CD4-positive, alpha-beta memory T cell (primary cell): ENCODE data around the gene RHBDL3. TPM values are rescaled to one million over a fixed set of nuclear protein-coding genes. Genes with fewer than 3 reads are reported as not detected.
"Not testable (repeated sequence)": the region's sequence is repeated elsewhere in the genome, so short reads cannot be mapped to it uniquely, and the experiment has no call there.

ENCODE experiments used
- CTCF ChIA-PET: fragments of 350-600 bp; sonication (Branson Sonifier 250); formaldehyde crosslinking; loops from one replicate; lab custom pipeline; 2021; ENCODE audit warnings: inconsistent platforms; ENCODE audit not compliant: partially characterized antibody; lab: Charles Lee
- POLR2A ChIA-PET: fragments of 350-600 bp; sonication (Branson Sonifier 250); formaldehyde crosslinking; loops from one replicate; lab custom pipeline; 2021; ENCODE audit not compliant: partially characterized antibody; lab: Charles Lee
- DNase-seq, 5 donors: peaks; one replicate each; pipeline versions ENCODE4 v3.0.0 to v3.0.0-alpha.2; 2020 to 2022; ENCODE audit warnings: mixed read lengths in 1 of 5
- H3K27ac ChIP-seq: one replicate; pipeline ENCODE4 v1.7.0; 2013; ENCODE audit warnings: low read depth, low read length
- H3K27me3 ChIP-seq: 2 replicates; pipeline ENCODE4 v1.7.0; 2013; ENCODE audit warnings: mild to moderate bottlenecking, low read length, moderate library complexity; ENCODE audit not compliant: insufficient read depth
- H3K36me3 ChIP-seq: 2 replicates; pipeline ENCODE4 v1.7.0; 2013; ENCODE audit warnings: mild to moderate bottlenecking, low read length, moderate library complexity; ENCODE audit not compliant: insufficient read depth
- H3K4me1 ChIP-seq: 2 replicates; pipeline ENCODE4 v1.7.0; 2013; ENCODE audit warnings: mild to moderate bottlenecking, low read length, moderate library complexity; ENCODE audit not compliant: insufficient read depth
- H3K4me3 ChIP-seq, 2 donors: one replicate each; pipeline ENCODE4 v1.7.0; 2013; ENCODE audit warnings: low read length in 2 of 2, mild to moderate bottlenecking in 1 of 2
- H3K9me3 ChIP-seq, 2 donors: one replicate each; pipeline ENCODE4 v1.7.0; 2013; ENCODE audit warnings: low read length in 2 of 2, control low read depth in 1 of 2; ENCODE audit not compliant: control insufficient read depth in 1 of 2
- H3K27ac Mint-ChIP-seq, 7 donors: one replicate each; pipeline ENCODE4 v1.8.0; 2020 to 2021; ENCODE audit warnings: mixed read lengths in 7 of 7, mild to moderate bottlenecking in 6 of 7, inconsistent platforms in 3 of 7, moderate library complexity in 3 of 7
- H3K27me3 Mint-ChIP-seq, 2 donors: one replicate each; pipeline ENCODE4 v1.8.0; 2020 to 2021; ENCODE audit warnings: mixed read lengths in 2 of 2
- H3K36me3 Mint-ChIP-seq, 2 donors: one replicate each; pipeline ENCODE4 v1.8.0; 2020 to 2021; ENCODE audit warnings: mixed read lengths in 2 of 2, inconsistent platforms in 1 of 2, mild to moderate bottlenecking in 1 of 2
- H3K4me1 Mint-ChIP-seq, 4 donors: one replicate each; pipeline ENCODE4 v1.8.0; 2020 to 2021; ENCODE audit warnings: mixed read lengths in 4 of 4, mild to moderate bottlenecking in 1 of 4
- H3K4me3 Mint-ChIP-seq, 8 donors: one replicate each; pipeline ENCODE4 v1.8.0; 2020 to 2021; ENCODE audit warnings: mixed read lengths in 8 of 8, mild to moderate bottlenecking in 7 of 8, moderate library complexity in 6 of 8, inconsistent platforms in 3 of 8
- H3K9me3 Mint-ChIP-seq, 8 donors: one replicate each; pipeline ENCODE4 v1.8.0; 2020 to 2021; ENCODE audit warnings: mixed read lengths in 8 of 8, mild to moderate bottlenecking in 5 of 8, inconsistent platforms in 3 of 8, moderate library complexity in 1 of 8
- intact Hi-C: fragments of 100-400 bp; cut with micrococcal nuclease; formaldehyde crosslinking; loops from one replicate; pipeline ENCODE4 v1.15.1; 2023
- polyA plus RNA-seq, 2 donors: library from polyadenylated mRNA; unstranded; fragments of 300-500 nt; fragmentation: Illumina TruSeq; gene quantifications; one replicate each; pipeline ENCODE4 v1.2.3, GENCODE V29; 2021
- total RNA-seq, 2 experiments: library from RNA; stranded (reverse); gene quantifications; one replicate each; pipeline ENCODE4 v1.2.3, GENCODE V29; 2021

RHBDL3 gene
- total and polyA plus RNA-seq, 4 experiments from 2014 or later: not detected

GRCh38 chr17:32303781-32304288 lies 38.2 kb downstream of the RHBDL3 start:
- intact Hi-C loops: no loop called here
- H3K4me1 ChIP-seq: no peaks in the 10 kb centered on the region
- no peaks in the 10 kb centered on the region for H3K9me3 ChIP-seq
- H3K27me3 ChIP-seq: no peaks in the 10 kb centered on the region
- no peaks in the 10 kb centered on the region for H3K36me3 ChIP-seq
- no peaks in the 10 kb centered on the region for H3K9me3 Mint-ChIP-seq
- no peak overlapping the region for H3K4me3 ChIP-seq
- ChIA-PET CTCF (no interaction called here), POLR2A (no interaction called here)
- no peaks in the 10 kb centered on the region for H3K27me3 Mint-ChIP-seq
- H3K4me1 Mint-ChIP-seq: no peaks in the 10 kb centered on the region
- no peak overlapping the region for H3K27ac Mint-ChIP-seq
- DNase-seq: no peak
- no peaks in the 10 kb centered on the region for H3K36me3 Mint-ChIP-seq
- no peak overlapping the region for H3K27ac ChIP-seq
- H3K4me3 Mint-ChIP-seq: no peak overlapping the region

DNA sequence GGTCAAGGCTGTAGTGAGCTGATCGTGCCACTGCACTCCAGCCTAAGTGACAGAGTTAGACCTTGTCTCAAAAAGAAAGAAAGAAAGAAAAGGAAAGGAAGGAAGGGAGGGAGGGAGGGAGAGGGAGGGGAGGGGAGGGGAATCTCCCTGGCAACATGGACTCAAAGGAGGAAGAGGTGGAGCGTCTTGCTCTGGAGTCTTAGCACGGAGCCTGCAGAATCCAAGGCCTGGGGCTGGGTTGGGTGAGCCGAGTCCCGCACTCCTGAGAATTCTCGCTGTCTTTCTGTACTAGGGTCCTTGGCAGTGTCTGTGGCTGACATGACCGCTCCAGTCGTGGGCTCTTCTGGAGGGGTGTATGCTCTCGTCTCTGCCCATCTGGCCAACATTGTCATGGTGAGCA lies 39.4 kb downstream of the RHBDL3 start:
- intact Hi-C loops: no loop called here
- CTCF ChIA-PET: no interaction called here

GRCh38 chr17:32307658-32308057 lies 42.0 kb downstream of the RHBDL3 start:
- H3K27me3 ChIP-seq: no peaks in the 10 kb centered on the region
- Mint-ChIP-seq H3K4me1 (no peaks in the 10 kb centered on the region), H3K4me3 (no peak overlapping the region), H3K36me3 (no peaks in the 10 kb centered on the region), H3K9me3 (no peaks in the 10 kb centered on the region), H3K27me3 (peaks cover 0 to 1% of the 10 kb centered on the region in 2 donors), H3K27ac (no peak overlapping the region)
- H3K9me3 ChIP-seq: no peaks in the 10 kb centered on the region
- POLR2A ChIA-PET: no interaction called here
- DNase-seq: no peak
- no peak overlapping the region for H3K27ac ChIP-seq
- H3K36me3 ChIP-seq: no peaks in the 10 kb centered on the region
- intact Hi-C loops: no loop called here
- H3K4me3 ChIP-seq: no peak overlapping the region
- H3K4me1 ChIP-seq: no peaks in the 10 kb centered on the region
- CTCF ChIA-PET: no interaction called here

More for the DNA sequence above, 39.4 kb downstream of the RHBDL3 start:
- Mint-ChIP-seq H3K27ac (no peak overlapping the region), H3K9me3 (no peaks in the 10 kb centered on the region), H3K4me1 (no peaks in the 10 kb centered on the region), H3K36me3 (no peaks in the 10 kb centered on the region), H3K27me3 (peaks cover 0 to 1% of the 10 kb centered on the region in 2 donors), H3K4me3 (no peak overlapping the region)
- POLR2A ChIA-PET: no interaction called here
- Histone ChIP-seq H3K27ac (no peak overlapping the region), H3K27me3 (no peaks in the 10 kb centered on the region), H3K4me1 (no peaks in the 10 kb centered on the region), H3K4me3 (no peak overlapping the region), H3K9me3 (no peaks in the 10 kb centered on the region), H3K36me3 (no peaks in the 10 kb centered on the region)
- no peak for DNase-seq

- Histone ChIP-seq H3K4me3 (no peak overlapping the region), H3K9me3 (no peaks in the 10 kb centered on the region), H3K27ac (no peak overlapping the region), H3K27me3 (no peaks in the 10 kb centered on the region), H3K36me3 (no peaks in the 10 kb centered on the region), H3K4me1 (no peaks in the 10 kb centered on the region)
- Mint-ChIP-seq H3K4me3 (no peak overlapping the region), H3K27ac (no peak overlapping the region), H3K36me3 (no peaks in the 10 kb centered on the region), H3K4me1 (no peaks in the 10 kb centered on the region), H3K9me3 (no peaks in the 10 kb centered on the region), H3K27me3 (peaks cover 2 to 4% of the 10 kb centered on the region in 2 donors)
- DNase-seq: no peak
- intact Hi-C loops: no loop called here
- CTCF ChIA-PET: interaction anchor here (1.6 kb wide), 1 partner anchor 9 kb away, joined by 10 read pairs; no protein-coding TSS in a partner anchor
- POLR2A ChIA-PET: interaction anchor here (0.6 kb wide), 1 partner anchor 114 kb away, joined by 5 read pairs; no protein-coding TSS in a partner anchor
Measured at GRCh38 chr17:32311028-32311536, 45.5 kb downstream of the RHBDL3 start.

DNA sequence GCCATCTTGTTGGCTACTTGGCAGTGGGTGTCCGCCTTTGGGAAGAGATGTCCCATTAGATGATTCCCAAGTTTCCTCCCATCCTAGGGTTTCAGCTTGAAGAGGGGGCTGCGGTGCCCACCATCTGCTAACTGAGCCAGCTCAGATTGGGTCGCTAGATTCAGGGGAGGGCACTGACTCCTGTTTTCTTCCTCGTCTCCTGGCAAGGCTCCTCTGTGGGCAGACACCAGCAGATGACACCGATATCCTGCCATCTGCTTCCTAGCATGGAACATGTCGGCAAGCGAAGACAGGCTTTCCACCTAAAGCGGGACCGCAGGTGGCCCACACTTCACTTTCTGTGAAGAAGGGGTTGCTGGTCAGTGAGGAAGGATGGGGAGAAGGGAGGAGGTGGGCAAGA lies 49.0 kb downstream of the RHBDL3 start:
- Mint-ChIP-seq H3K27me3 (peaks cover 4 to 7% of the 10 kb centered on the region in 2 donors), H3K4me3 (no peak overlapping the region), H3K36me3 (no peaks in the 10 kb centered on the region), H3K27ac (peak overlapping the region in 1 of 7 donors; percentile 52), H3K9me3 (no peaks in the 10 kb centered on the region), H3K4me1 (peaks cover 0 to 3% (median under 1%) of the 10 kb centered on the region in 4 donors)
- Histone ChIP-seq H3K9me3 (no peaks in the 10 kb centered on the region), H3K27ac (no peak overlapping the region), H3K27me3 (no peaks in the 10 kb centered on the region), H3K4me1 (no peaks in the 10 kb centered on the region), H3K36me3 (no peaks in the 10 kb centered on the region), H3K4me3 (no peak overlapping the region)
- CTCF ChIA-PET: no interaction called here
- POLR2A ChIA-PET: no interaction called here
- intact Hi-C loops: no loop called here
- no peak for DNase-seq

- CTCF ChIA-PET: interaction anchor here (1.2 kb wide), 1 partner anchor 62 kb away, joined by 5 read pairs; no protein-coding TSS in a partner anchor
Measured at GRCh38 chr17:32315171-32315570, 49.5 kb downstream of the RHBDL3 start.

GRCh38 chr17:32316653-32317052 lies 51.0 kb downstream of the RHBDL3 start:
- not testable (repeated sequence) for H3K27ac Mint-ChIP-seq
- CTCF ChIA-PET: interaction anchor here (1.2 to 7.5 kb wide), 2 partner anchors 63 kb away, joined by 5 to 61 read pairs; no protein-coding TSS in a partner anchor

More at GRCh38 chr17:32315171-32315570, 49.5 kb downstream of the RHBDL3 start:
- no peak for DNase-seq
- H3K27ac ChIP-seq: no peak overlapping the region
- no peaks in the 10 kb centered on the region for H3K36me3 ChIP-seq
- intact Hi-C loops: no loop called here
- POLR2A ChIA-PET: no interaction called here
- H3K36me3 Mint-ChIP-seq: no peaks in the 10 kb centered on the region
- H3K4me1 ChIP-seq: no peaks in the 10 kb centered on the region
- peaks cover 3 to 7% of the 10 kb centered on the region in 2 donors for H3K27me3 Mint-ChIP-seq
- no peak overlapping the region for H3K27ac Mint-ChIP-seq
- no peaks in the 10 kb centered on the region for H3K27me3 ChIP-seq
- no peaks in the 10 kb centered on the region for H3K9me3 ChIP-seq
- peaks cover 0 to 3% (median under 1%) of the 10 kb centered on the region in 4 donors for H3K4me1 Mint-ChIP-seq
- no peaks in the 10 kb centered on the region for H3K9me3 Mint-ChIP-seq
- no peak overlapping the region for H3K4me3 ChIP-seq
- H3K4me3 Mint-ChIP-seq: no peak overlapping the region

More at GRCh38 chr17:32316653-32317052, 51.0 kb downstream of the RHBDL3 start:
- H3K4me1 ChIP-seq, H3K4me3 Mint-ChIP-seq, H3K4me3 ChIP-seq, intact Hi-C loops, H3K27me3 ChIP-seq, H3K27me3 Mint-ChIP-seq, H3K9me3 Mint-ChIP-seq, H3K4me1 Mint-ChIP-seq, H3K27ac ChIP-seq, H3K9me3 ChIP-seq, H3K36me3 Mint-ChIP-seq, H3K36me3 ChIP-seq, DNase-seq, POLR2A ChIA-PET: not testable (repeated sequence)
